ENCODE measurements around the gene FBXO41.

The FBXO41 gene, protein sequence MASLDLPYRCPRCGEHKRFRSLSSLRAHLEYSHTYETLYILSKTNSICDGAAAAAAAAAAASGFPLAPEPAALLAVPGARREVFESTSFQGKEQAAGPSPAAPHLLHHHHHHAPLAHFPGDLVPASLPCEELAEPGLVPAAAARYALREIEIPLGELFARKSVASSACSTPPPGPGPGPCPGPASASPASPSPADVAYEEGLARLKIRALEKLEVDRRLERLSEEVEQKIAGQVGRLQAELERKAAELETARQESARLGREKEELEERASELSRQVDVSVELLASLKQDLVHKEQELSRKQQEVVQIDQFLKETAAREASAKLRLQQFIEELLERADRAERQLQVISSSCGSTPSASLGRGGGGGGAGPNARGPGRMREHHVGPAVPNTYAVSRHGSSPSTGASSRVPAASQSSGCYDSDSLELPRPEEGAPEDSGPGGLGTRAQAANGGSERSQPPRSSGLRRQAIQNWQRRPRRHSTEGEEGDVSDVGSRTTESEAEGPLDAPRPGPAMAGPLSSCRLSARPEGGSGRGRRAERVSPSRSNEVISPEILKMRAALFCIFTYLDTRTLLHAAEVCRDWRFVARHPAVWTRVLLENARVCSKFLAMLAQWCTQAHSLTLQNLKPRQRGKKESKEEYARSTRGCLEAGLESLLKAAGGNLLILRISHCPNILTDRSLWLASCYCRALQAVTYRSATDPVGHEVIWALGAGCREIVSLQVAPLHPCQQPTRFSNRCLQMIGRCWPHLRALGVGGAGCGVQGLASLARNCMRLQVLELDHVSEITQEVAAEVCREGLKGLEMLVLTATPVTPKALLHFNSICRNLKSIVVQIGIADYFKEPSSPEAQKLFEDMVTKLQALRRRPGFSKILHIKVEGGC

DNA sequence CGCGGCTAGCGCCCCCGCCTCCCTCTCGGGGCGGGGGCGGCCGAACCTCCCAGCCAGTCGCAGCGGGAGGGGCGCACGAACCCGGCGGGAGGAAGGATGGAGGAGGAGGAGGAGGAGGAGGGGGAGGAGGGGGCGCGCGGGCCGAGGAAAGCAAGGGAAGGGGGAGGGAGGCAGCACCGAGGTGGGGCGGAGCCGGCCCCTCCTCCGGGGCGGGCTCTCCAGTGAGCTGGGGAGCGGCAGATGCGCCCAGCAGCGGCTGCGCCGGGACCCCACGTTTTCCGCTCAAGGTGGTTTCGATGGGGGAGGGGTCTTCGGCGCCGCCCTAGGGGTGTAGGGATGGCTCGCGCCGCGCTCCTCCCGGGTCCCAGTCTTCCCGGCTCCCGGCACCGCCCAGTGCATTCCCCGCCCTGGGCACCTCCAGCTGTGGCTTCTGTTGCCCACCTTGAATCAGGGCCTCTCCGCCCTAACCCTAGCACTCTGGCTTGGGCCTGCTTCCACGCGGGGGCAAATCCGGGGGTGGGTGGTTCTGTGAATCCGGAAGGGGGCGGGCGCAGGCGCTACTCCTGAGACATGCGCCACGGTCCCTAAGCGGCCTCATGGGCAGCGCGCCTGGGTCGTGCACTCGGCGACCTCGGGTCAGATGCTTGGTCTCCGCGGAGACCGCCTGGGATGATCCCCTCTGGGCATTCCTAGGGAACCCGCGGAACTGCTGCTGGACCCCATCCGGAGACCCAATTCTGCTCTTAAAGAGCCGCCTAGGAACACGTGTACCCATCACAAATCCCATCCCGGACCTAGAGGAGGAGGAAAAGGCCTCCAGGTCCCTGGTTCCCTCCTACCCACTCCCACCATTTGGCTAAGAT is at the start of gene FBXO41:
FBXO41 (minus strand) TSS at position 183 of the 863 bp plus-strand sequence. CDS start 14,848 bp downstream, outside the sequence.
- DNase-seq (ENCODE audit: low spot score) = no peak

DNA sequence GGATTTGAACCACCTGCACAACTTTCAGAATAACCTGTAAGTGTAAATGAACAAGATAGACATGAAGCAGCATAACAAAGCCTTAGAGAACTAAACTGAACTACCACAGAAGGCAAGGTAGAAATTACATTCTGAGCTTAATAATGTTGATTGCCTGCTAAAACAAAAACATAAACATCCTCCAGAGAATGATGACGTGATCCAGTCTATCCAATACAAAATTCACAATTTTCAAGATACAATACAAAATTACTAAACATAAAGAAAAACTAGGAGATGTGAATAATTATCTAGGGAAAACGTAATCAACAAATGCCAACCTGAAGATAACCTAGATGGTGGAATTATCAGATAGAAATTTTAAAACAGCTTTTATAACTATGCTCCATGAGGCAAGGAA is 49.8 kb upstream of the FBXO41 start:
- no peak for DNase-seq (ENCODE audit: low spot score)

GRCh38 chr2:73333564-73333963 is 49.3 kb upstream of the FBXO41 start:
- no peak for DNase-seq (ENCODE audit: low spot score)

DNA sequence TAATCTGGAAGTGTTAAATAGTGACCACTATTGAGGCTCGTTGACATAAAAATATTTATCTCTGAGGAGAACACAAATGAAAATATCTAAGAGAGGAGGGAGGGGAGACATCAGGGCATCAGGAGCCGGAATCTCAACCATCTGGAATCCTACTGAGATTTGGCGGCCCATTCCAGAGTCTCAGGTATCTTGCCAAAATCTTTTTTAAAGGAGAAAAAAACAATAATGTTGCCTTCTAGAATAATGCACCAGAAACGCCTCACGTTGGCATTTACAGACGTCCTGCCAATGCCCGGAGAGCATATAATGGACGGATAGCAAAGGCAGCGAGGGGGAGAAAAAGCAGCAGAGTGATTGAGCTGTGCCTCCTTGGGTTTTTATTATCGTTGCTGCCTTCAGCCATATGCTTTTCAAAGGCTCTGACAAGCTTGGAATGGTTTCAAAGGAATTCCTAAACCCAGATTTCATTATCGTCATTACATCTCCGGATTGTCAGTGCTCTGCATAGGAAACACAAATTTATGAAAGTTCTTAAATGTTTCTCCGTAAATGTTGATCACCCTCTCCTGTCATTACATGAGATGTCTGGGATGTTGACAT is 39.9 kb upstream of the FBXO41 start:
- DNase-seq (ENCODE audit: low spot score) = no peak

DNA sequence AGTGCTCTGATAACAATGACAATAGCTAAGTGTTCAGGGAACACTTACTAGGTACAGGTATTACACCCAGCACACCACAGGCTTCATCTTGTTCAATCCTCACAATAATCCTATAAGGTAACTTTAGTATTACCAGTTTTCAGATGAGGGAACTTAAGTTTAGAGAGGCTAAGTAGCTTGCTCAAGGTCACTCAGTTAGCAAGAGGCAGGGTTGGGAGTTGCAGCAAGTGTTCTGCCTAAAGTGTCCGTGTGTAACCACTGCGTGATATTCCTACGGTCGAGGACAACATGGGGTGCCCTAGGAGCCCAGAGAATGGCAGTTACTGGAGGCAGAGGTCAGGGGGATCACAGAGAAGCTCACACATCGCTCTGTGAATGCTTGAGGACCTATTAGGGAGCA is 39.3 kb upstream of the FBXO41 start:
- DNase-seq (ENCODE audit: low spot score) = no peak

GRCh38 chr2:73314441-73314840 is 30.2 kb upstream of the FBXO41 start:
- no peak for DNase-seq (ENCODE audit: low spot score)

GRCh38 chr2:73307720-73308119 is 23.4 kb upstream of the FBXO41 start:
- no peak for DNase-seq (ENCODE audit: low spot score)

- DNase-seq (ENCODE audit: low spot score) = no peak
Observed at GRCh38 chr2:73301636-73302035, 17.4 kb upstream of the FBXO41 start.

GRCh38 chr2:73300926-73301325 is 16.6 kb upstream of the FBXO41 start:
- no peak for DNase-seq (ENCODE audit: low spot score)

GRCh38 chr2:73297586-73297985 is 13.3 kb upstream of the FBXO41 start:
- no peak for DNase-seq (ENCODE audit: low spot score)

DNA sequence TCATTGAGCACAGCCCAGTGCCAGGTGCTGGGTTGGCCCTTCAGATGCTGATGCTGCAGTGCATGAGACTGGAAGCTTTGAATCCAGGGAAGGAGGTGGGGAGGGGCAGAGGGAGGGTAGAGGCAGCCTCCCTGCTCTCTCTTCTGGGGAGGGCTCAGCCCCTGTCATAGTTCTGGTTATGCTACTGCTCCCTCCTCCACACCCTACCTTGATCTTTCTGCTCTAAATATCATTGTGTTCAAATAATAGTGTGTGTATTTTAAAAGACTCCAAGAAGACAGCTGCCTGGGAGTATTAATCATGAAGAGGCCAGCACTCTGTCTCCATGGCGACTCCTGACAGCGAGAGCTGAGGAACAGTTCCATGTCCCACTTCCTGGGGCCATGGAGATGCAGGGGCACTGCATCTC is 12.9 kb upstream of the FBXO41 start:
- DNase-seq (ENCODE audit: low spot score) = peak; percentile 36

GRCh38 chr2:73295751-73296400 is 11.6 kb upstream of the FBXO41 start:
- DNase-seq (ENCODE audit: low spot score) = no peak

DNA sequence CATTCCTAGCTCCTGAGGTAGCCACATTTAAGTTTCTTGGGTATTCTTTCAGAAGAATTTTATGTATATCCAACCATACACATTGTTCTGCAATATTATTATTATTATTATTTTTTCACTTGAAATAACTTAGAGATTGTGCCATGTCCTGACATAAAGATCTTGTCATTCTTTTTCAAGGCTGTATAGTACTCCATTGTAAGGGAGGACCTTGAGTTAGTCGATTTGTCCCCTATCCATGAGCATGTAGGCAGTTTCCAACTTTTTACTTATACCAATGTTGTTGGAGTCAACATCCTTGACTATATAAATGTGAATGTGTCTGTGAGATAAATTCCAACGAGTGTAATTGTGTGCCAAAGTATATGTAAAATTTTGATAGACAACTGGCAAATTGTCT is 10.0 kb upstream of the FBXO41 start:
- DNase-seq (ENCODE audit: low spot score) = no peak

DNA sequence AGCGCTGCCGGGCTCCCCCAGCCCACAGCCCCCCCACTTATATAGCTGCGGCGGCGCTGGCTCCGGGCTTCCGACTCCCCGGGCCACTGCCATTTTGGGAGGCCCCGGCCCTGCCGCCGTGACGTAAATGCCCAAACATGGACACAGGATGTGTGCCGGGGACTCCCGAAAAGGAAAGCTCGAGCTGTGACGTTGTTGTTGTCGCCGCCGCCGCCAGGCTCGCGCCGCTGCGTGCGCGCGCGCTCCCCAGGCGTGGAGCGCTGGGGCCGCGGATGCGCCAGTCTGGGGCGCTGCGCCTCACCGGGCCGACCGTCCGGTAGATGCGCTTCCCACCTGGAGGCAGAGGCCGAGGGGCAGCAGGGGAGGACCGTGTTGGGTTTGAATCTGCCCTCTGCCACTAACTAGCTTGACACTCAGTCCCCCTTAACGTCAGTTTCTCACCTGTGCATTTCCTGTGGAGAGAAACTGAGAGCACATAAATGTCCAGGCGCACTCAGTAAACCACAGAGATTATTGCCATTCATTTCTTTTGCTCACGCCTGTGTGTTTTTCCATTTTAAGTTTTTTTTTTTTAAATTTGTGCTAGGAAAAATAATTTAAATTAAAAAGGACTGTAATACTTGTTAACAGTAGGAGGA is 9.4 kb upstream of the FBXO41 start, which contains the start of gene EGR4:
EGR4 (minus strand) TSS at position 15 of the 638 bp plus-strand sequence. CDS start 231 bp downstream, outside the sequence.
- peak; percentile 82 for DNase-seq (ENCODE audit: low spot score)

DNA sequence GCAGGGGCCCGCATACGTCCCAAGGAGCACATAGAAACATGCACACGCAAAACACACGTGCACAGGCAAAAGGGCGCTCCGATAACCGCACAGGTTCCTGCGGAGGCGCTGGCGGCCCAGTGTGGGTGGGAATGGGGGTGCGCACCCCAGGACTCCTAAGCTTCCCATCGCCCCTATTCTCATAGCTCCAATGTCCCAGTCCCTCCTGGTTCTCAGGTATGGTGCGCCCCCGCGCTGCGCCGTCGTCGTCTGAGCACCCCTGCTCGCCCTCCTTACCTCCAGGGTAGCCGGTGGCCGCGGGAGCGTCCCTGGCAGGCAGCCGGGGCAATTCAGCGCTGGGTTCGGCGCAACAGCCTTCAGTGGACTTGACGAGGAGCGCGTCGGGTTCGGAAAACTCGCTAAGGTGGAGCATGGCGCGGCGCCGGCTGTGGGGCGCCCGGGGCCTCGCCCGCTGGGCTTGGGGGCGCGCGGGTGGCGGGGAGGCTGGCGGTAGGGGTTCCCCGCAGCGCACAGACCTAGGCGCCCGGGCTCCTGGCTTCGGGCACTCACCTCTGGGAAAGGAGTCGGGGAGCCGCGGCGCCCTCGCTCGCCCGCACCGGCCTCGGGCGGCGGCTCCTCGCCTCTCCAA is 8.7 kb upstream of the FBXO41 start:
- no peak for DNase-seq (ENCODE audit: low spot score)

- DNase-seq (ENCODE audit: low spot score) = no peak
Observed at GRCh38 chr2:73292316-73292905, 8.1 kb upstream of the FBXO41 start.

- no peak for DNase-seq (ENCODE audit: low spot score)
Observed at GRCh38 chr2:73291461-73292315, 7.4 kb upstream of the FBXO41 start.

DNA sequence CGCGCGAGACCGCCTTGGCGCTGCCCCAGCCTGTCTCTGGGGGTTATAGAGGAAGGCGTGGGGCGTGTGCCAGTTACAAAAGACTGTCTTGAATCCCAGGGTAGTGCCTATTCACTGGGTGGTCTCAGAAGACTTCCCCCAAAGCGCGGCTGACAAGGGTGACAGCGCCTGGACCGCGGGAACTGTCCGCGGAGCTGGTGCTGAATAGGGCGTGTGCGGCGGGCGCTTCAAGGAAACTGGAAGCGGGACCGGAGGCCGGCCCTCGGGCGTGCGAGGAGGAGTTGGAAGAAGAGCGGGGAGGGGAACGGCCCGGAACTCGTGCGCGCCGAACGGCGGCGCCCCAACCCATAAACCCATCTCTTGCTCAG is 6.8 kb upstream of the FBXO41 start:
- peak; percentile 61 for DNase-seq (ENCODE audit: low spot score)

Data from hepatic stellate cell (primary cell).